GM19351 (cell line): ENCODE data around the gene EIF4EBP3.

Source experiments
- ATAC-seq: cut with Tn5 transposase; IDR thresholded peaks from one replicate; pipeline ENCODE4 v1.9.1; 2021; ENCODE audit warnings: mild to moderate bottlenecking, moderate library complexity; ENCODE audit not compliant: unreplicated experiment

Gene EIF4EBP3

DNA sequence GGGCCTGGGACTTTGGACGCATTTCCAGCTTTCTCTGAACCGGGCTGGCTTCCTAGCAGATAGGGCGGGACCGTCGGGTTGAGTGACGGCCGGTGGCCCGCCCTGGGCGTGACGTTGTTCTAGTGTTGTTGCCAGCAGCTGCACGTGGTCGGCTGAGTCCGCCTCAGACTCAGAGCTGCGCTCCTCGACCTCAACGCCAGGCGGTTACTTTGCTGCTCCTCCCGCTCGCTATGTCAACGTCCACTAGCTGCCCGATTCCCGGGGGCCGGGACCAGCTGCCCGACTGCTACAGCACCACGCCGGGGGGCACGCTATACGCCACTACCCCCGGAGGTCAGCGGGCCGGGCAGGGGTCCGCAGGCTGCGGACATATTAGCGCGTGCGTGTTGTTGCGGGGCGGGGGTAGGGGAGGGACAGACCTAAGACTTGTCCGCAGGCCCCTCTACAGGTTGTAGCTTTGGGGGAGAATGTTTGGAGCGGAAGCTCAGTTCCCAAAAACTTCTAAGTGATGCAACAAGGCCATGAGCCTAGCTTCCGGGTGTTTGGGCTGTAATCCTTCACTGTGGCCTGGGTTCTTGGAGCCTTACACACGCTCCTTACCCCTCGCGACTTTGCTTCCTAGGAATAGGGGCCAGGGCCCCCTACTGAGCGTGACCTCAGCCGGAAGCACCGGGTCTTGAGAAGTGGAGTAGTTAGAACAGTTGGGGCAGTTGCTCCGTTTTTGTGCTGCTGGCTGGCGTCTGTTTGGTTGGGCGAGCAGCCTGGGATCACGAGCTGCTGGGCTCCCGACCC, at the start of gene EIF4EBP3:
Gene EIF4EBP3 (plus strand): TSS at position 155 of the 792 bp plus-strand sequence. CDS start 76 bp downstream, at position 231.
- peak; percentile 99 for ATAC-seq

DNA sequence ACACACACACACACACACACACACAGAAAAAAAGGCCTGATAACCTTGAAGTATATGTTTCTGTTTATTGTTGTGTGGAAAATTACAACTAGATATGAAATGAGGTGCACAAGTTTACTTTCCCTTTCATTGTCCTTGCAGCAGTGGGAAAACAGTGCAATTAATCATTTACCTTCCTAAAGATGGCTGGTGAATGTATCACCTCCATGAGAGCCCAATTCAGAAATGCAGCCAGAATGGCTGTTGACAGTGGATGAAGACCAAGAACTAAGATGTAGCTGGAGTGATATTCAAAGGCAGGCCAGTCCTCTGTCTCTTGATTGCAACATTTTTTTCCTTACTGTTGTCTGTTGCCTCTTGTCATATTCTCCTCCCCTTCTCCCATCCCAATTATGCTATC, 49.6 kb upstream of the EIF4EBP3 start:
- no peak for ATAC-seq

DNA sequence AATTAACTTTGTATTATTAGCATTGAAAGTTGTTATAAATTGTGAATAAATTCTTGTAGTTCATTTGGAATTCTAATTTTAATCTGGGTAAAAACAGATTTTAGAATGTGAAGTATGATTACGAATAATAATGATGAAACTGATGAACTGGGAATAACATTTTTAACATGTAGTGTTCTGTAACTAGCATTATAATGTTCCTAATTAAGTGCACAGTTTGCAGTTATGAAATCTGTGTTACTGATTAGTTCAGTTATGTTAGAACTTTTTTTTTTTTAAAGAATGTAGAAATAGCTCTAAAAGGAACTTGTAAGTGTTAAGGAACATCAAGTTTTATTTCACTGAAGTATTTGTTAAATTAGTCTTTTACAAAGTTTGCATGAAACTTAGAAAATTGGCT, 48.9 kb upstream of the EIF4EBP3 start:
- no peak for ATAC-seq

DNA sequence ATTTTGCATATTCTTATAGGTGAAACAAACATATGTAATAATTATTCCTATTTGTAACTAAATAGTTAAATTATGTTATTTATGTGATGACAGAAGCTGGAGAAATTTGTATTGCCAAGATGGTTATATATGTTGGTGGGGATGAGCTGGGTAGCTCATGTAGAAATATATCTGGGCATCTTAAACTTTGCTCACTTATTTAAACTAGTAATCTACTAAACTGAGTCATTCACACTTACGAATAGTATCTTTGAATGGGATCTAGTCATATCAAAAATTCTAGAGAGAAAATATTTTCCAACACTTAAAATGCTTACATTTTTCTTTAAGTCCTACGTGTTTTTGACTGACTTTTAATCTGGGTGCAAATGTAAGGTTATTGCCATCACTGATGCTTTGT, 44.6 kb upstream of the EIF4EBP3 start:
- ATAC-seq: no peak

DNA sequence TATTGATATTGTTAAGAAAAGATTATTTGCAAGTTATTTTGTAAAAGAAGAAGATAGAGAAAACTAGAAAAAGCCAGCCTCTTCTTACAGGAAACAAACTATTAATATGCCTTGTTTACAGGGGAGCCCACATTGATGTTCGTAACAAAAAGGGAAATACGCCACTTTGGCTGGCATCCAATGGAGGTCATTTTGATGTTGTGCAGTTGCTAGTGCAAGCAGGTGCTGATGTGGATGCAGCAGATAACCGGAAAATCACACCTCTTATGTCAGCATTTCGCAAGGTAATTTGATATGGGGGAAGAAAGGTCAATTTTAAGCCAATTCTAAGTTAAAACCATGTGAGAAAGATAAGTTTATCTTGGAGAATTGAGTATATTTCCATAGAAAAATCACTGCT, 37.6 kb upstream of the EIF4EBP3 start:
- ATAC-seq: no peak

DNA sequence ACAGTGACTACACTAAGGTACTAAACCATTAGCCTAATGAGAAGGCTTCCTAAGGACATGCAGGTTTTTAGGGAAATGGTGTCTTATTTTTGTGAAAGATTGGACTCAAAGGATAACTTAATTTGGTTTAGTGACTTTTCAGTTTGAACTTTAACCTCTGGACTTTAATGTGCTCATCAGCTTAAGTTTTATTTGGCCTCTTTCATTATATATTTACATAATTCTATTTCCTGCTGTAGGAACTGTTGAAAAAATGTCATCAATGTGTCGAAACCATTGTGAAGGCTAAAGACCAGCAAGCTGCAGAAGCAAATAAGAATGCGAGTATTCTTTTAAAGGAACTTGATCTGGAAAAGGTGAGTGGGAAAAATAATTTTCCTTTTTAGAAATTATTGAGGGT, 34.3 kb upstream of the EIF4EBP3 start:
- no peak for ATAC-seq

DNA sequence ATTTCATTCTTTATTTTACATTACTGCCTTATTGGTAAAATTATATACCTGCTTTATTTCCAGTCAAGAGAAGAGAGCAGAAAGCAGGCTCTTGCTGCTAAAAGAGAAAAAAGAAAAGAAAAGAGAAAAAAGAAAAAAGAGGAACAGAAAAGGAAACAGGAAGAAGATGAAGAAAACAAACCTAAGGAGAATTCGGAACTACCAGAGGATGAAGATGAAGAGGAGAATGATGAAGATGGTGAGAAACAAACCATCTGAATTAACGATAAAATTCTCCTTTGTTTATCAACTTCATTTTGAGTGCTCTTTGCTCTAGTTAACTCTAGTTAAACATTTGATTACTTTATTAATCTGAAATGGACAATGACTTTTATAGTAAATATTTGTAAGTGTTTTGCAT, 23.5 kb upstream of the EIF4EBP3 start:
- ATAC-seq: no peak

DNA sequence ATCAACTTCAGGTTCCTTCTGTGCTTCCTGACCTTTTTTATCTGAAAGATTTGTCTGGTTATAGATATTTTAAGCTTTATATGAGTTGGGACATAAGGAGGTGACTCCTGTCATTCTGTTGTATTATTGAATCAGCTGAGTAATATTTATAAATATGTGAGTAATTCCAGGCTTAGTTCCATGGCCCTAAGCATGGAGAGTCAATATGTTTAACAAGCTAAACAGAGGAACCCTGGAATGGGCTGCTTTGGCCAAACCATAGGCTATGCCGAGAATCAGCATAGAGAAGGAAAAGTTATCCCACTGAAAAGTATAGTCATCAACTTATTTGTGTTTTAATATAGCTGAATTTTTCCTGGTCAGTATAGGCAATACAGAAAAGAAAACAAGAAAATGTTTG, 7.2 kb upstream of the EIF4EBP3 start:
- no peak for ATAC-seq

DNA sequence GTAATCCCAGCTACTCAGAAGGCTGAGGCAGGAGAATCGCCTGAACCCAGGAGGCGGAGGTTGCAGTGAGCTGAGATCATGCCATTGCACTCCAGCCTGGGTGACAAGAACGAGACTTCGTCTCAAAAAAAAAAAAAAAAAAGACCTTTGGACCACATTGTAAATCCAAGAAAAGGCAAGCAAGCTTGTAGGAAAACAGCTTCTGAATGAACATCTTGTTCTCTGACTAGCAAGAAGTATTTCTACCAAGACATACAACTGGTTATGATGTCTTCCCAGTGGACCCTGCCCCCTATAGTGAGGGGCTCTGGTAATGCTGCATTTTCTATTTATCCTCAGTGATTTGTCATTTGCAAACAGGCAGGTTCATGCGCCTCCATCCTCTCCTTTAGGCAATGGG, 4.5 kb upstream of the EIF4EBP3 start:
- no peak for ATAC-seq

DNA sequence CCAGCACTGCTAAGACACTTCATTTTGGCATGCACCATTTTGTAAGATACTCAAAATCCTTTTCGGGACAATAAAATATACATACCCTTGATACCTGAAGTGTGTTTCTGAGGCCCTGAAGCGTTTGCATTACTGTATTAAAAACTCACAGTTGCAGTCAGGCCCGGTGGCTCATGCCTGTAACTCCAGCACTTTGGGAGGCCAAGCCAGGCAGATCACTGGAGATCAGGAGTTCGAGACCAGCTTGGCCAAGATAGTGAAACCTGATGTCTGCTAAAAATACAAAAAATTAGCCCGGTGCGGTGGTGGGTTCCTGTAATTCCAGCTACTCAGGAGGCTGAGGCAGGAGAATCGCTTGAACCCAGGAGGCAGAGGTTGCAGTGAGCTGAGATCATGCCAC, 2.5 kb upstream of the EIF4EBP3 start:
- no peak for ATAC-seq

DNA sequence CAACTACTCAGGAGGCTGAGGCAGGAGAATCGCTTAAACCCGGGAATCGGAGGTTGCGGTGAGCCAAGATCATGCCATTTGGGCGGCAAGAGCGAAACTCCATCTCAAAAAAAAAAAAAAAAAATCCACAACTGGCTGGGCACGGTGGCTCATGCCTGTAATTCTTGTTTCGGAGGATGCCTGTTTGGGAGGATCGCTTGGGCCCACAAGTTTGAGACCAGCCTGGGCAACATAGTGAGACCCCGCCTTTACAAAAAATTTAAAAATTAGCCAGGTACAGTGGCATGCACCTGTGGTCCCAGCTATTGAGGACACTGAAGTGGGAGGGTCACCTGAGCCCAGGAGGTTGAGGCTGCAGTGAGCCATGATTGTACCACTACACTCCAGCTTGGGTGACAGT, 1.9 kb upstream of the EIF4EBP3 start:
- no peak for ATAC-seq

DNA sequence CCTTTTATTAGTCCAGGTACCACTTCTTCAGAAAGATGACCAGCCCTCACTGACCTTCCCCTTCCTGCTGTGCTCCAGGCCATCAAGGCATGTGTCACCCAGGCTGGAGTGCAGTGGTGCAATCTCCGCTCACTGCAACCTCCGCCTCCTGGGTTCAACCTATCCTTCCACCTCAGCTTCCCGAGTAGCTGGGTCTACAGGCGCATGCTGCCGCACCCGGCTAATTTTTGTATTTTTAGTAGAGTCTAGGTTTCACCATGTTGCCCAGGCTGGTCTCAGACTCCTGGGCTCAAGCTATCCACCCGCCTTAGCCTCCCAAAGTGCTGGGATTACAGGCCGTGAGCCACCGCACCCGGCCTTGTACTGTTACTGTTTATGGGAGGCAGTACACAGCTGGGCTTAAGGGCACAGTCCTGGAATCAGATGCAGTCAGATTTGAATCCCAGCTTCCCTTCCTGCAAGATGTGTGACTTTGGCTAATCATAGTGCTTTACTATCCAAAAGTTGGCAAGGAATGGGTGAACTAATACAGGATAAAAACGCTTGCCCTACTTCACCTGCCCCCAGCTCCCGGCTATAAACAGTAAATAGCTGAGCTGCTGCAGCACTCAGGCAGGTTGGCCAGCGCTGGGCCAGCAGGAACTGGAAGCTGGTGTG, 483 bp upstream of the EIF4EBP3 start:
- ATAC-seq: peak; percentile 11

DNA sequence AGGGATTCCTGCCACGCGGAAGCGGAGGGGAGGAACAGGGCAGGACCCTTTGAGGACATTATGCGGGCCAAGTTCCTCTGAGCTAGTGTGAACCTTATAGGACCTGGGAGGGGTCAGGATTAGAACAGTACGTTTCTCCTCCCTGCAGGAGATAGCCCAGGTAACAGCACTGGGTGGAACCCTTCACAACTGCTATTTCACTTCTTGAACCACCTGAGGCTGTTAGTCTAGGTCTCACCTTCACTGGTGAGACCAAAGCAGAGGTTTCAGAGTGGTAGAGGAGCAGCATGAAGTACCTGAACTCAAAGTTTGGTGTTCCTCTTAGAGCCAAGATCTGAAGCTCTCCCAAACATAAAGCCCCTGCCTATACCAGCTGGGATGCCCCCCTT, 832 bp downstream of the EIF4EBP3 start:
- ATAC-seq: no peak

DNA sequence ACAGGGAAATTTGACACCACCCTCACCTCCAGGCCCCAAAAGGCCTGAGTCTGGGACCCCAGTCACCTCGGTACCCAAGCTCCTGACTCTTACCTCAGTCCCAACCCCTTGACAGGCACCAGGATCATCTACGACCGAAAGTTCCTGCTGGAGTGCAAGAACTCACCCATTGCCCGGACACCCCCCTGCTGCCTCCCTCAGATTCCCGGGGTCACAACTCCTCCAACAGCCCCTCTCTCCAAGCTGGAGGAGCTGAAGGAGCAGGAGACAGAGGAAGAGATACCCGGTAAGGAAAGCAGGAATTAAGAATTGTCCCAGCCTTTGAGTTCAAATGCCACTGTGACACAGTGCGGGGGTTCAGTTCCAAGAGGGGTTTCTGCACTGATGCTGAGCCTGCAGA, 1.3 kb downstream of the EIF4EBP3 start:
- ATAC-seq: no peak

DNA sequence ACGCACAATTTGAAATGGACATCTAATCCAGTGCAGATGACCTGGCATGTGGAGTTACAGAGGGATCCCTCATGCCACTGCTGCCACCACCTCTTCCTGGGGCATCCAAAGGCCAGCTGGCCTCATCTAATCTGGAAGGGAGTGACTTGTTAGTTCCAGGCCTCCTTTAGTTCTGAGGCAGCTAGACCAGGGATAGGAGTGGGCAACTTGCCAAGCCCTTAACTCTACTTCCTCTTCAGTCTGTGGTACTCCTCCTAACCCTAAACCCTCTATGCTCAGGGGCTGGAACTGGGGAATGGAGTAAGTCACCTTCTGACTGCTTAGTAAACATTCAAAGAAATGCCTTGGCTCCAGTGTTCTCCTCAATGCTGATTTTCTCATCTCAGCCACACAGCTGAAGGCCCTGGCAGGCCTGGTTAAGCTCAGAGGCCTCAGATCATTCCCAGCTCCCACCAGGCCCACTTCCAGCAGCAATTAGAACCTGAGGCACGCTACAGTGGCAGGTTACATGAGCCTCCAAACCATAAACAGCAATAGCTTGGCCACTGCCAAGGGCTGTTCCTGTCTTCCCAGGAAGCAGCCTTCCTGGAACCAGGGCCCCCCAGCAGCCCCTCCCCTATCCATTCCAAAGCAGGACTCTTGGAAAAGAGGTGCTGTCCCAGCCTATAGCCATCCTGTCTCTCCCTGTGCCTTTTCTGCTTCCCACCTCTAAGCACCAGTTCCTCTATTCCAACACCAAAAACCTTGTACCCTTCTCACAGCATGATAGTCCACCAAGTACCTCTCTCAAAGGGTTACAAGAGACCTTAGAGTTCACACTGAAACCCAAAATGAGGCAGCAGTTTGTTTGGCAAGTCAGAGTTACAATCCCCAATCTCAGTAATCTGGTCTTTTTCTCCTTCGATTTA, 2.0 kb downstream of the EIF4EBP3 start:
- ATAC-seq: no peak

DNA sequence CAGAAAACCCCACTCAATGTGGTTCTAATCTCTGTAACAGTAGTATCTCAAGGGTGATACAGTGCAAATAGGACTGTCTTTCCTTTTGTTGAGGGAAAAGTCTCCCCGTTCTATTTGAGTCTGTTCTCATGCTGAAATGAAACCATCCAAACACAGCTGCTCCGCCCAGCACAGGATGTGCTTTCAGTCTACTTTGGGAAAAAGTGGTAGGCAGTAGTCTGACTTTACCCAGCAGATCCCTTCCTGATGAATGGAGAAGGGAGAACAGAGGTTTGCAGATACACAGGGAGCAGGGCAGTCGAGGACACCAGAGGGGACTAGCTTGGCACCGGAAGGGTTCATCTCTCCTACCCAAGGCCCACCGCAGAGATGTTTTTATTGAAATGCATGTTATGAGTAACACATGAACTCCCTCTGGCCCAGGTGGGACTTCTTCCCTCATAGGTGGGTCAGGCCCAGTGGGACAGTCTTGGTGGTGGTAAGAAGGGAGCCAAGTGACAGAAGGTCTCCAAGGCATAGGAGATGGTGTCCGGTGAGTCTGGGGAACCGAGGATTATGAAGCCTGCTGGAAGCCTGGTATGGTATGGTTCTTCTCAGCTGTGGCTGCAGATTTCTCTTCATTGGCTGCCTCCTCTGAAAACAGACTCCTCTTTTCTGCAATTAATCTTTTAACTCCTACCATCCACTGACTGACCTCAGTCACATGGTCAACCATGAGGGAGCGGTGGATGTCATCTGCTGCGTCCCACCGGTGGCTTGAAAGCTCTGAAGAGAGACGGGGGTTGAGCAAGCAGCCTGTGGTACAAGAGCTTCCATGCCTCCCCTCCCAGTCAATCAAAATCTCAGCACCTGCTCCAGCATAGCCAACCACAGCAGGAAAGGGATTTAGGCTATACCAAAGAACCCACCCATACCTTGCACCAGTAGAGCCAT, 3.0 kb downstream of the EIF4EBP3 start:
- no peak for ATAC-seq

DNA sequence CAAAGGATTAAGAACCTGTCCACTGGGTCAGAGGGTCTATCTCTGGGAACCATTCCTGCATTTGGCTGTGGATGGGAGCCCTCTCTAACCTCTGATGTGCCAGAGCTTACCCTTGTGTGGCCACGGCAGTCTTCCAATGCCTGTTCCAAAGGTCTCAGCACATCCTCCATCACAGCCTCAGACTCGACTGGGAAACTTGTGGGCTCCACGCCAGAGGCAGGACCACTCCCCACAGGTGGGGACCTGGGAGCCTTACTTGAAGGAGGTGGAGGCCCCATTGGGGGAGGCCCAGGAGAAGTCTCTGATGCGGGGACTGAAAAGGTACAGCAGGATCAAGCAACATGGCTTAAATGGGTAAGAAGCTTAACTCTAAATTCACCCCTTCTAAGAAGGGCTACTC, 4.4 kb downstream of the EIF4EBP3 start:
- no peak for ATAC-seq

DNA sequence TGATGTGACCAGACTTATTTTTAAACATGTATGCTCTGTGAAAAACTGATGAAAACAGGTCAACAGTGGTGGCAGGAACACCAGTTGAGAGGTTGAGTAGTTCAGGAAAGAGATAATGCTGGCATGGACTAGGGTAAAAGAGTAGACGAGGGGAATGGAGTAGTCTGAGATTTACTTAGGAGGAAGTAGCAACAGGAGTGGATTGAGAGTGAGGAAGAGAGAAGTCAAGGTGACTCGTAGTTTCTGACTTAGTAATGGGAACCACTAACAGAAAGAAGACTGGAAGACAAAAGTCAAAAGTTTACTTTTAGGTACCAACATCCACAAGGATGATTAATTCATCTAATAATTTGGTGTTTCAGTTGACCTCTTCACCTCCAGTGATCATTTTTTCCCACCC, 6.2 kb downstream of the EIF4EBP3 start:
- no peak for ATAC-seq

DNA sequence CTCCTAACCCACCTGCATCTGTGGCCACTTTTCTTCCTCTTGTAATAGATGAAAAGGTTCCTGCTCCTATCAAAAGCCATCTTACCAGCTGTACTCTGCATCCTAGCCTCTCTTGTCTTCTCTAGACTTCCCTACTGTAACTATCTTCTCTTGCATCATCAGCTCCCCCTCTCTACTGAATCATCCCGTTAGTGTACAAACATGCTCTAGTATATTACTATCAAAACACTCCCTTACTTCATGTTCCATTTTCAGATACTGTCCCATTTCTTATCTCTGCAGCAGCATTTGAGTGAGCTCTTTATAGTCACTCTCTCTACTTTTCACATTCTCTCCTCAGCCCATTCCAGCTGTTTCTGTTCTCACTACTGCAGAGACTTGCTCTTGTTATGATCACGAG, 7.0 kb downstream of the EIF4EBP3 start:
- no peak for ATAC-seq

DNA sequence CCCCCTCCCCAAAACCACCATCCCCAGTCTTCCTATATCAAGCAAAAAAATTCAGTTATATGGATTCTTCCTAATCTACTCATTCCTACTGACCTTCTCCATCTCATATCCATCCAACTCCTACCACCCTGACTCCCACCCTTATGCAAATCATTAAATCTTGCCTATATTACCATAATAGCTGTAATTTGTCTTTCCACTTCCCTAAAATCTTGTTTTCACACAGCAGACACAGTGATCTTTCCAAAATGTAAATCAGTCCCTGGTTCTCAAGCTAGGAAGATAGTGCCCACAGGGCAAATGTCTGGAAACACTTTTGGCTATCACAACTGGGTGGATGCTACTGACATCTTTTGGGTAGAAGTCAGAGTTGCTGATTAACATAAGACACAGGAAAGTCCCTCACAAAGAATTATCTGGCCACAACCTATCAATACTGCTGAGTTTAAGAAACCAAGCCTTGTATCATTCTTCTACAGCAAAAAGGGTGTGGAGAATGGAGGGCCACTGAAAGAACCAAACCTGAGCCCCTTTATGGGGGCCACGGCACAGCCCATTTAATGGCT, 8.4 kb downstream of the EIF4EBP3 start:
- no peak for ATAC-seq
